Naive thymus-derived CD4-positive, alpha-beta T cell (primary cell): Measurements from ENCODE around the gene TLR9. TPM values are rescaled to one million over a fixed set of nuclear protein-coding genes. Genes with fewer than 3 reads are reported as not detected.

Source experiments
- ATAC-seq: fragments of 150-1000 bp; cut with Tn5 transposase; 2 replicates; pipeline ENCODE4 v1.10.0; 2021; ENCODE audit warnings: mild to moderate bottlenecking, moderate library complexity
- CTCF ChIA-PET: fragments of 350-600 bp; sonication (Branson Sonifier 250); formaldehyde crosslinking; loops from one replicate; lab custom pipeline; 2021; ENCODE audit warnings: antibody characterized with exemption; lab: Charles Lee
- POLR2A ChIA-PET: fragments of 350-600 bp; sonication (Branson Sonifier 250); formaldehyde crosslinking; loops from one replicate; lab custom pipeline; 2021; ENCODE audit warnings: antibody characterized with exemption, inconsistent platforms; lab: Charles Lee
- DNase-seq, 9 donors: peaks; one replicate each; pipeline versions ENCODE4 v3.0.0 to v3.0.0-alpha.2; 2020 to 2022; ENCODE audit warnings: mixed read lengths in 1 of 9
- H3K27ac ChIP-seq: one replicate; pipeline ENCODE4 v1.7.0; 2013; ENCODE audit warnings: mild to moderate bottlenecking, low read depth, low read length, moderate library complexity
- H3K27me3 ChIP-seq, 2 donors: one replicate each; pipeline ENCODE4 v1.7.0; 2013; ENCODE audit warnings: low read length in 2 of 2, mild to moderate bottlenecking in 2 of 2, moderate library complexity in 2 of 2; ENCODE audit not compliant: control insufficient read depth in 2 of 2, insufficient read depth in 2 of 2
- H3K36me3 ChIP-seq, 3 experiments: 1 replicate in 2 of 3; 2 replicates in 1 of 3; pipeline ENCODE4 v1.7.0; 2013; ENCODE audit warnings: low read length in 3 of 3, mild to moderate bottlenecking in 3 of 3, moderate library complexity in 1 of 3; ENCODE audit not compliant: insufficient read depth in 3 of 3, control insufficient read depth in 2 of 3
- H3K4me1 ChIP-seq, 2 donors: one replicate each; pipeline ENCODE4 v1.7.0; 2013; ENCODE audit warnings: low read length in 2 of 2, mild to moderate bottlenecking in 2 of 2, moderate library complexity in 1 of 2; ENCODE audit not compliant: control insufficient read depth in 2 of 2, insufficient read depth in 2 of 2
- H3K4me3 ChIP-seq: 2 replicates; pipeline ENCODE4 v1.7.0; 2013; ENCODE audit warnings: mild to moderate bottlenecking, low read length
- H3K9me3 ChIP-seq, 3 experiments: 1 replicate in 2 of 3; 2 replicates in 1 of 3; pipeline ENCODE4 v1.7.0; 2013; ENCODE audit warnings: low read length in 3 of 3; ENCODE audit not compliant: control insufficient read depth in 2 of 3
- H3K27ac Mint-ChIP-seq, 9 donors: one replicate each; pipeline ENCODE4 v1.8.0; 2020 to 2022; ENCODE audit warnings: mixed read lengths in 9 of 9, mild to moderate bottlenecking in 8 of 9, moderate library complexity in 5 of 9, inconsistent platforms in 2 of 9
- H3K27me3 Mint-ChIP-seq, 5 donors: one replicate each; pipeline ENCODE4 v1.8.0; 2021 to 2022; ENCODE audit warnings: mixed read lengths in 5 of 5, mild to moderate bottlenecking in 1 of 5
- H3K36me3 Mint-ChIP-seq, 5 donors: one replicate each; pipeline ENCODE4 v1.8.0; 2020 to 2022; ENCODE audit warnings: mixed read lengths in 5 of 5, mild to moderate bottlenecking in 3 of 5, inconsistent platforms in 1 of 5
- H3K4me1 Mint-ChIP-seq, 7 donors: one replicate each; pipeline ENCODE4 v1.8.0; 2020 to 2022; ENCODE audit warnings: mixed read lengths in 7 of 7, mild to moderate bottlenecking in 3 of 7, inconsistent platforms in 1 of 7
- H3K4me3 Mint-ChIP-seq, 10 donors: one replicate each; pipeline ENCODE4 v1.8.0; 2020 to 2022; ENCODE audit warnings: mild to moderate bottlenecking in 10 of 10, mixed read lengths in 10 of 10, moderate library complexity in 6 of 10, inconsistent platforms in 2 of 10
- H3K9me3 Mint-ChIP-seq, 11 donors: one replicate each; pipeline ENCODE4 v1.8.0; 2020 to 2022; ENCODE audit warnings: mixed read lengths in 11 of 11, mild to moderate bottlenecking in 4 of 11, inconsistent platforms in 1 of 11, moderate library complexity in 1 of 11
- intact Hi-C, 2 donors: fragments of 100-400 bp; cut with micrococcal nuclease; formaldehyde crosslinking; loops; one replicate each; pipeline ENCODE4 v1.15.1; 2023
- microRNA-seq: library from miRNA; unstranded; fragments of <30 nt; microRNA quantifications from one replicate; pipeline ENCODE4 v1.2.0, GENCODE V29; 2022; ENCODE audit warnings: borderline microRNAs expressed
- polyA plus RNA-seq, 2 donors: library from polyadenylated mRNA; unstranded; fragments of 300-500 nt; fragmentation: Illumina TruSeq; gene quantifications; one replicate each; pipeline ENCODE4 v1.2.3, GENCODE V29; 2021
- total RNA-seq, 6 experiments: library from RNA in 5 of 6; stranded (reverse) in 5 of 6; gene quantifications; 1 replicate in 5 of 6; 2 replicates in 1 of 6; pipeline ENCODE4 v1.2.3 and lab custom pipeline; 2021 to 2026

TLR9 gene
- total and polyA plus RNA-seq, 7 experiments from 2014 or later = 0.16 to 2.5 (median 1.2) TPM; not detected in 1

GRCh38 chr3:52172262-52172757 lies 53.1 kb downstream of the TLR9 start:
- Histone ChIP-seq H3K4me3 (no peak overlapping the region), H3K4me1 (no peaks in the 10 kb centered on the region), H3K9me3 (no peaks in the 10 kb centered on the region), H3K27me3 (no peaks in the 10 kb centered on the region), H3K36me3 (no peaks in the 10 kb centered on the region), H3K27ac (no peak overlapping the region)
- Mint-ChIP-seq H3K9me3 (peaks cover 0 to 4% (median 0%) of the 10 kb centered on the region in 11 donors), H3K4me1 (peaks cover 0 to 7% (median 0%) of the 10 kb centered on the region in 7 donors), H3K4me3 (no peak overlapping the region), H3K27ac (no peak overlapping the region), H3K27me3 (peaks cover 0 to 2% (median 0%) of the 10 kb centered on the region in 5 donors), H3K36me3 (no peaks in the 10 kb centered on the region)
- ChIA-PET CTCF (no interaction called here), POLR2A (no interaction called here)
- intact Hi-C loops = no loop called here
- no peak for DNase-seq
- no peak for ATAC-seq

- H3K36me3 Mint-ChIP-seq = no peaks in the 10 kb centered on the region
- intact Hi-C loops = no loop called here
- ATAC-seq (no peak), DNase-seq (no peak)
- peaks cover 0 to 4% (median 0%) of the 10 kb centered on the region in 5 donors for H3K27me3 Mint-ChIP-seq
- no peaks in the 10 kb centered on the region for H3K27me3 ChIP-seq
- H3K4me1 Mint-ChIP-seq = peaks cover 0 to 7% (median 0%) of the 10 kb centered on the region in 7 donors
- no peaks in the 10 kb centered on the region for H3K9me3 ChIP-seq
- H3K36me3 ChIP-seq = no peaks in the 10 kb centered on the region
- H3K9me3 Mint-ChIP-seq = peaks cover 0 to 4% (median 0%) of the 10 kb centered on the region in 11 donors
- H3K27ac ChIP-seq = no peak overlapping the region
- H3K4me3 ChIP-seq = no peak overlapping the region
- no peak overlapping the region for H3K4me3 Mint-ChIP-seq
- CTCF ChIA-PET = no interaction called here
- peak overlapping the region in 1 of 9 donors; percentile 5 for H3K27ac Mint-ChIP-seq
- POLR2A ChIA-PET = no interaction called here
- H3K4me1 ChIP-seq = no peaks in the 10 kb centered on the region
These were observed 53.8 kb downstream of the TLR9 start for GRCh38 chr3:52171514-52172261.

Small RNAs within 50 kb of the gene (microRNA-seq; reads per million reads assigned to microRNA genes)
- 436,790 reads per million, percentile 100 among the genes with 10 or more reads in this experiment for gene MIRLET7G

Other genes with a start within 250 kb of the TLR9 start
- gene ACY1, start 242.1 kb downstream of the TLR9 start, total RNA-seq = 10 to 100 TPM in 4 of 5 experiments, 1 to 10 TPM in 1; 7.8 to 28.3 (median 12.0) TPM
- 10 to 100 TPM; 12.4 to 13.3 TPM for gene ACY1, start 242.1 kb downstream of the TLR9 start, polyA plus RNA-seq
- gene RPL29, start 229.8 kb downstream of the TLR9 start, total RNA-seq = 1,000 to 10,000 TPM; 1,152 to 1,744 (median 1,537) TPM
- gene RPL29, start 229.8 kb downstream of the TLR9 start, polyA plus RNA-seq = 1,000 to 10,000 TPM; 1,720 to 2,133 TPM
- 10 to 100 TPM; 12.6 to 41.5 (median 40.4) TPM for gene DUSP7, start 169.1 kb downstream of the TLR9 start, total RNA-seq
- 1 to 10 TPM; 4.9 to 6.9 TPM for gene DUSP7, start 169.1 kb downstream of the TLR9 start, polyA plus RNA-seq
- 10 to 100 TPM in 1 of 5 experiments, 1 to 10 TPM in 2, under 1 TPM in 2; 0.58 to 19.7 (median 1.2) TPM for gene POC1A, start 71.2 kb downstream of the TLR9 start, total RNA-seq
- gene POC1A, start 71.2 kb downstream of the TLR9 start, polyA plus RNA-seq = 1 to 10 TPM; 1.8 to 2.5 TPM
- gene ALAS1, start 27.5 kb downstream of the TLR9 start, total RNA-seq = 10 to 100 TPM; 12.6 to 74.3 (median 27.4) TPM
- gene ALAS1, start 27.5 kb downstream of the TLR9 start, polyA plus RNA-seq = 10 to 100 TPM; 18.7 to 37.6 TPM
- gene TWF2, start 13.5 kb upstream of the TLR9 start, total RNA-seq = 100 to 1,000 TPM in 1 of 5 experiments, 10 to 100 TPM in 4; 38.7 to 110 (median 63.7) TPM
- gene TWF2, start 13.5 kb upstream of the TLR9 start, polyA plus RNA-seq = 100 to 1,000 TPM; 104 to 147 TPM
- gene PPM1M, start 20.1 kb upstream of the TLR9 start, total RNA-seq = 10 to 100 TPM; 55.8 to 81.0 (median 74.5) TPM
- gene PPM1M, start 20.1 kb upstream of the TLR9 start, polyA plus RNA-seq = 100 to 1,000 TPM in 1 of 2 donors, 10 to 100 TPM in 1; 68.8 to 135 TPM
- 100 to 1,000 TPM; 112 to 161 (median 135) TPM for gene WDR82, start 53.0 kb upstream of the TLR9 start, total RNA-seq
- gene WDR82, start 53.0 kb upstream of the TLR9 start, polyA plus RNA-seq = 100 to 1,000 TPM; 127 to 181 TPM
- gene GLYCTK, start 62.2 kb upstream of the TLR9 start, total RNA-seq = 10 to 100 TPM; 24.3 to 38.3 (median 32.8) TPM
- 10 to 100 TPM in 1 of 2 donors, 1 to 10 TPM in 1; 8.0 to 15.5 TPM for gene GLYCTK, start 62.2 kb upstream of the TLR9 start, polyA plus RNA-seq
- gene DNAH1, start 90.7 kb upstream of the TLR9 start, total RNA-seq = 10 to 100 TPM; 32.1 to 69.2 (median 49.0) TPM
- gene DNAH1, start 90.7 kb upstream of the TLR9 start, polyA plus RNA-seq = 1 to 10 TPM in 1 of 2 donors, under 1 TPM in 1; 0.35 to 1.7 TPM
- gene BAP1, start 184.4 kb upstream of the TLR9 start, total RNA-seq = 100 to 1,000 TPM in 2 of 5 experiments, 10 to 100 TPM in 3; 86.7 to 116 (median 92.5) TPM
- gene BAP1, start 184.4 kb upstream of the TLR9 start, polyA plus RNA-seq = 10 to 100 TPM; 13.6 to 26.6 TPM
- gene PHF7, start 185.0 kb upstream of the TLR9 start, total RNA-seq = 10 to 100 TPM; 13.7 to 18.7 (median 15.5) TPM
- 1 to 10 TPM; 7.6 to 8.9 TPM for gene PHF7, start 185.0 kb upstream of the TLR9 start, polyA plus RNA-seq
- gene SEMA3G, start 219.5 kb upstream of the TLR9 start, total RNA-seq = under 1 TPM in 2 of 5 experiments, not detected in 3; 0.10 to 0.24 TPM
- not detected for gene SEMA3G, start 219.5 kb upstream of the TLR9 start, polyA plus RNA-seq
- gene TNNC1, start 228.4 kb upstream of the TLR9 start, total RNA-seq = 1 to 10 TPM; 2.2 to 8.4 (median 6.5) TPM
- gene TNNC1, start 228.4 kb upstream of the TLR9 start, polyA plus RNA-seq = 1 to 10 TPM in 1 of 2 donors, under 1 TPM in 1; 0.73 to 1.5 TPM
- gene NISCH, start 230.0 kb upstream of the TLR9 start, total RNA-seq = 100 to 1,000 TPM in 4 of 5 experiments, 10 to 100 TPM in 1; 86.8 to 210 (median 162) TPM
- gene NISCH, start 230.0 kb upstream of the TLR9 start, polyA plus RNA-seq = 10 to 100 TPM; 21.4 to 35.0 TPM